Lower leg skin (tissue), 4 donors: ENCODE measurements around the gene BRD8. TPM values are rescaled to one million over a fixed set of nuclear protein-coding genes. Genes with fewer than 3 reads are reported as not detected.

Source experiments
- DNase-seq, 2 donors: peaks; one replicate each; pipeline ENCODE4 v3.0.0-alpha.2; 2019; ENCODE audit warnings: low spot score in 2 of 2
- H3K4me3 ChIP-seq: fragments of 200-600 bp; sonication (generic); 2 replicates; pipeline ENCODE4 v1.5.1; 2017; ENCODE audit warnings: mild to moderate bottlenecking, low read depth; ENCODE audit not compliant: poor library complexity, severe bottlenecking
- CTCF ChIP-seq, 3 donors: fragments of 450-650 bp; IDR thresholded peaks; one replicate each; pipeline ENCODE4 v1.5.1; 2016; ENCODE audit warnings: antibody characterized with exemption in 3 of 3, mild to moderate bottlenecking in 3 of 3, moderate library complexity in 2 of 3
- POLR2A ChIP-seq, 2 donors: fragments of 450-650 bp; IDR thresholded peaks; one replicate each; pipeline ENCODE4 v1.6.1; 2016 to 2017; ENCODE audit warnings: antibody characterized with exemption in 2 of 2, mild to moderate bottlenecking in 1 of 2, moderate library complexity in 1 of 2
- WGBS, 2 donors: methylation state at CpG; one replicate each; pipeline ENCODE4 v1.1.5; 2018; 5-methylcytosine and 5-hydroxymethylcytosine counted together
- intact Hi-C: fragments of 100-400 bp; cut with DNase I; formaldehyde crosslinking; loops from one replicate; pipeline ENCODE4 v1.15.0; 2023; ENCODE audit warnings: low total_unique reads
- total RNA-seq, 4 donors: library from RNA; depleted of rRNA; stranded (reverse); fragments of >200 nt; gene quantifications; one replicate each; pipeline ENCODE4 v1.1.0, GENCODE V29; 2016

BRD8 gene
- 10 to 100 TPM; 19.5 to 42.8 (median 31.0) TPM for total RNA-seq

- 1% methylated on average over 41 of the region's 41 CpGs for WGBS, 2 donors
Observed at GRCh38 chr5:138178516-138179276, at the start of gene BRD8, which contains the start of gene KIF20A. TSS of gene BRD8 (minus strand) at chr5:138178630. CDS start at chr5:138178614, 16 bp downstream. TSS of gene KIF20A (plus strand) at chr5:138179112. CDS start at chr5:138179681, 569 bp downstream.

GRCh38 chr5:138226910-138227309, 48.5 kb upstream of the BRD8 start:
- peak in 1 of 2 donors; percentile 6 for DNase-seq
- no peak overlapping the region for H3K4me3 ChIP-seq
- intact Hi-C loops, result no loop called here
- TF ChIP-seq CTCF (IDR thresholded peaks at IDR 0.05), result no peak
- TF ChIP-seq POLR2A (IDR thresholded peaks at IDR 0.05), result no peak

More at GRCh38 chr5:138178516-138179276, at the start of gene BRD8, which contains the start of gene KIF20A:
- no peak for TF ChIP-seq CTCF (IDR thresholded peaks at IDR 0.05)
- no peak for TF ChIP-seq POLR2A (IDR thresholded peaks at IDR 0.05)
- DNase-seq, result peak; percentile 98 to 99
- intact Hi-C loops, result no loop called here
- H3K4me3 ChIP-seq, result peak within 1 kb of the TSS; percentile 59

GRCh38 chr5:138224712-138225111, 46.3 kb upstream of the BRD8 start:
- WGBS, 2 donors, result 82 to 86% methylated on average over 6 of the region's 6 CpGs
- DNase-seq, result peak in 1 of 2 donors; percentile 48
- intact Hi-C loops, result no loop called here
- TF ChIP-seq POLR2A (IDR thresholded peaks at IDR 0.05) (no peak), CTCF (IDR thresholded peaks at IDR 0.05) (no peak)
- H3K4me3 ChIP-seq, result no peak overlapping the region

- TF ChIP-seq POLR2A (IDR thresholded peaks at IDR 0.05) (no peak), CTCF (IDR thresholded peaks at IDR 0.05) (no peak)
- WGBS, 2 donors, result 85 to 94% methylated on average over 1 of the region's 1 CpG
- no peak overlapping the region for H3K4me3 ChIP-seq
- DNase-seq, result peak in 1 of 2 donors; percentile 57
- intact Hi-C loops, result no loop called here
Observed at GRCh38 chr5:138223532-138223931, 45.1 kb upstream of the BRD8 start.

GRCh38 chr5:138216799-138217198, 38.4 kb upstream of the BRD8 start:
- TF ChIP-seq CTCF (IDR thresholded peaks at IDR 0.05) (no peak), POLR2A (IDR thresholded peaks at IDR 0.05) (no peak)
- no peak for DNase-seq
- no peak overlapping the region for H3K4me3 ChIP-seq
- 75 to 78% methylated on average over 2 of the region's 2 CpGs for WGBS, 2 donors
- intact Hi-C loops, result no loop called here
